ENCODE measurements around the gene UBTD2. TPM values are rescaled to one million over a fixed set of nuclear protein-coding genes. Genes with fewer than 3 reads are reported as not detected.
A peak's percentile ranks its signal among the peaks of the same experiment; 100 is the strongest.

The UBTD2 gene
- total RNA-seq, 1 donor from 2014 or later = 6.8 TPM

DNA sequence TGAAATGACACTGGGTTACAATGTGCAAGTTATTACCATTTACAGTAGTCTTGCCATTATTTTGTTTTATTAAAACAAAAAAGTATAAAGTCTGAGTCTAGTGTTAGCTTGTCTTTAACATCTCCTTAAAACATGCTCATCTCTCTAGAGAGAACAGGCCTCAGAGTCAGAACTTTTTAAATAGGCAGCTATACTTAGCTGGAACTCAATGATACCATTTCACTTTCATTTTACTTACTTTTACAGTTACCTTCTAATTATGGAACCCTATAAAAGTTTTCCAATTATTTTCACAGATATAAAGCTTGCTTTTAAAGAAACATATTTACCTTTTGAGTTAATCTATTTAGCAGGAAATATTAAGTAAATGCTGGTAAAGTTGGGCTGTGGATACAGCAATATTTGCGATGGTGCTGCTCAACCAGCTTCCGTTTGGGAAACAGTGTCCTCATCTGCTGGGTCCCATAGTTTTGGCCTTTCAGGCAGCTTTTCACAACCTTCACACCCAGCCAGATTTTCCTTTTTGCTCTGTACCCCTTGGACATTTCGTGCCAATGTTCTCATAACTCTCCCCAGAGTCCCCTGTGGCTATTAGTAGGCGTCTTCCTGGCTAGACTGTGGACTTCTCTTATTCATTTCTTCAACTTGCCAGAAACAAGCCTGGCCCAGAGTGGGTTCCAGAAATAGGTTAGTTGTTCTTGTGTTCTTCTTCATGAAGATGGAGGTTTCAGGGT is 36.3 kb upstream of the UBTD2 start:
- Histone ChIP-seq H3K9me3 (no peaks in the 10 kb centered on the region), H3K27ac (peak overlapping the region; percentile 70 to 72), H3K36me3 (no peaks in the 10 kb centered on the region), H3K4me1 (peaks cover 6 to 13% of the 10 kb centered on the region in 2 donors), H3K27me3 (no peaks in the 10 kb centered on the region), H3K4me3 (peak overlapping the region in 1 of 2 donors; percentile 46)
- DNase-seq (ENCODE audit: low spot score in 2 of 2) = peak in 1 of 2 donors; percentile 76
- TF ChIP-seq, protein P1, sequence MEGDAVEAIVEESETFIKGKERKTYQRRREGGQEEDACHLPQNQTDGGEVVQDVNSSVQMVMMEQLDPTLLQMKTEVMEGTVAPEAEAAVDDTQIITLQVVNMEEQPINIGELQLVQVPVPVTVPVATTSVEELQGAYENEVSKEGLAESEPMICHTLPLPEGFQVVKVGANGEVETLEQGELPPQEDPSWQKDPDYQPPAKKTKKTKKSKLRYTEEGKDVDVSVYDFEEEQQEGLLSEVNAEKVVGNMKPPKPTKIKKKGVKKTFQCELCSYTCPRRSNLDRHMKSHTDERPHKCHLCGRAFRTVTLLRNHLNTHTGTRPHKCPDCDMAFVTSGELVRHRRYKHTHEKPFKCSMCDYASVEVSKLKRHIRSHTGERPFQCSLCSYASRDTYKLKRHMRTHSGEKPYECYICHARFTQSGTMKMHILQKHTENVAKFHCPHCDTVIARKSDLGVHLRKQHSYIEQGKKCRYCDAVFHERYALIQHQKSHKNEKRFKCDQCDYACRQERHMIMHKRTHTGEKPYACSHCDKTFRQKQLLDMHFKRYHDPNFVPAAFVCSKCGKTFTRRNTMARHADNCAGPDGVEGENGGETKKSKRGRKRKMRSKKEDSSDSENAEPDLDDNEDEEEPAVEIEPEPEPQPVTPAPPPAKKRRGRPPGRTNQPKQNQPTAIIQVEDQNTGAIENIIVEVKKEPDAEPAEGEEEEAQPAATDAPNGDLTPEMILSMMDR (IDR thresholded peaks at IDR 0.05) = no peak
- intact Hi-C loops (cut with DNase I) = loop anchor here (1.0 to 5.0 kb wide), 3 partner anchors 17 to 38 kb away; partner anchors contain the start of gene UBTD2

DNA sequence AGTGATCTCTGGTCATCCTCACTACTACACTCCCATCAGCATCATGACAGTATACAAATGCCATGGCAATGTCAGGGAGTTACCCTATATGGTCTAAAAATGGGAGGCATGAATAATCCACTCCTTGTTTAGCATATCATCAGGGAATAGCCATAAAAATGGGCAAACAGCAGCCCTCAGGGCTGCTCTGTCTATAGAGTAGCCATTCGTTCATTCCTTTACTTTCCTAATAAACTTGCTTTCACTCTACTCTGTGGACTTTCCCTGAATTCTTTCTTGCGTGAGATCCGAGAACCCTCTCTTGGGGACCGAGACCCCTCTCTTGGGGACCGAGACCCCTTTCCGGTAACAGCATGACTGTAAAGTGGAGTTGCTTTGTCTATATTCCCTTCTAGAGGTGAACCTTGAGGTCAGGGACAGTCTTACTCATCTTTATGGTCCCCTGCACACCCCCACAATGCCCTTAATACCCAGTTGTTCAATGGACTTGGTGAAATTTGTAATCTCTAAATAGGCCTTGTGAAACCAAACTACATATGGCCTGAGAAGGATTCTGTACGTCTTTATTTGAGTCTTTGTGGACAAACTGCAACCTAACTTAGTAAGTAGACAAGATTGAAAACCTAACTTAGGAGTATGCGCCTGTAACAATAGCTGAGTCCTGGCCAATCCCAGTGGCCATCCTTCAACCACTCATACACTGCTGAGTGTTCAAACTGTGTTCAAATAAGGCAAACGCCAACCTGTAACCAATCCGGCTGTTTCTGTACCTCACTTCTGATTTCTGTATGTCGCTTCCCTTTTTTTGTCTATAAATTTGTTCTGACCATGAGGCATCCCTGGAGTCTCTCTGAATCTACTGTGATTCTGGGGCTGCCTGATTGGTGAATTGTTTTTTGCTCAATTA is 32.3 kb upstream of the UBTD2 start:
- peak in 1 of 2 donors; percentile 19 for DNase-seq (ENCODE audit: low spot score in 2 of 2)
- no peak overlapping the region for H3K27ac ChIP-seq

DNA sequence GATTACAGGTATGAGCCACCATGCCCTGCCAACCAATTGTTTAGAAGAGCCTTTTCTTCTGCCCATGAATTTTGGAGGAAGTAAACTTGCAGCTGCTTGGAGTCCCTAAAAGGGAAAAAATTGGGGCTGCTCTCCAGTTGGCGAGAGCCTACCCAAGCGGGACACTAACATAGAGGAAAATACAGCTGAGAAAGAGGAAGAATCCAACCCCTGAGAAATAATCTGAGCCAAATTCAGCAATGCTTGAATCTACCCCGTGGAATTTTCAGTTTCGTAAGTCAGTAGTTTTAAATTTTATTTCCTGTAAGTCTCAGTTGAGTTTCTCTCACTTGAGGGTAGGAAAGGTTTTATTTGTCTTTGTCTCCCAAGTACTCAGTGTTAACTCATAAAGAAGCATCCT is 30.4 kb upstream of the UBTD2 start:
- Histone ChIP-seq H3K27me3 (no peaks in the 10 kb centered on the region), H3K4me3 (no peak overlapping the region), H3K9me3 (no peaks in the 10 kb centered on the region), H3K36me3 (no peaks in the 10 kb centered on the region), H3K4me1 (peaks cover under 1 to 2% of the 10 kb centered on the region in 2 donors), H3K27ac (no peak overlapping the region)
- DNase-seq (ENCODE audit: low spot score in 2 of 2) = no peak
- TF ChIP-seq, protein P1 (IDR thresholded peaks at IDR 0.05) = no peak
- intact Hi-C loops (cut with DNase I) = no loop called here

More for the DNA sequence above, 32.3 kb upstream of the UBTD2 start:
- Histone ChIP-seq H3K4me1 (peaks cover 6 to 12% of the 10 kb centered on the region in 2 donors), H3K9me3 (no peaks in the 10 kb centered on the region), H3K27me3 (no peaks in the 10 kb centered on the region), H3K4me3 (no peak overlapping the region), H3K36me3 (no peaks in the 10 kb centered on the region)
- intact Hi-C loops (cut with DNase I) = no loop called here
- TF ChIP-seq, protein P1 (IDR thresholded peaks at IDR 0.05) = no peak

DNA sequence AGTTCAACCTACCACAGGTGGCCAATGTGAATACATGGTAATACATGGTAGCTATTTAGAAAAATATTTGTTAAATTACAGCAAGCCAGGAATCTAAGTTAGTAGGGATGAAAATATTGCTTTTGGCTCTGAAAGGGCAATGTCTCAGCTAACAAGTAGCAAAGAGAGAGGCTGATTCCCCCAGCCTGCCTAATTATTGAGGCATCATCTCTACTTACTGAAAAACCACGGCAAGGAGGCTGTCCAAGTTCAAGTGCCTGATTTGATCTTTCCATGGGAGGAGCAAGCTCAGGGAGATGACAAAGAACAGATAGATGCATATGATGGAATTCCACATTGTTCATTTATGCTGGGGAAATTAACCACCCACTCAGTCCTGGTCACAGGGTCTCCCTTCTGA is 28.7 kb upstream of the UBTD2 start:
- no peaks in the 10 kb centered on the region for H3K36me3 ChIP-seq
- no peak for DNase-seq (ENCODE audit: low spot score in 2 of 2)
- TF ChIP-seq, protein P1 (IDR thresholded peaks at IDR 0.05) = no peak
- intact Hi-C loops (cut with DNase I) = no loop called here
- H3K4me1 ChIP-seq = no peaks in the 10 kb centered on the region
- no peaks in the 10 kb centered on the region for H3K27me3 ChIP-seq
- H3K27ac ChIP-seq = no peak overlapping the region
- no peaks in the 10 kb centered on the region for H3K9me3 ChIP-seq
- no peak overlapping the region for H3K4me3 ChIP-seq

DNA sequence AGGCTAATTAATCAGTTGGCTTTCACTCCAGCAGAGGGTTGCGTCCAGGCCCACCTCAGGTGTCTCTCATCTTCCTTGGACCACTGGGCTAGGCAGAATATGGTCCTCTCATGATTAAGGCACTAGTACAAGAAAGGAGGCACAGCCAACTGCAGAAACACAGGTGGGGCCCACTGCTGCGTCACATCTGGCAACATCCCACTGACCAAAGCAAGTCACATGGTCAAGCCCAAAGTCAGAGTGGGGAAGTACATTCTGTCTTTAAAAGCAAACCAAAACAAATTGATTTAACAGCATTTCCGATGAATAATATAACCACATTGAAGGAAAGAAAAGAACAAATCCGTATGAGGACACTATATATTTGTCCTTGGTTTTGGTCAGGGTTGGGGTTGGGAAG is 28.0 kb upstream of the UBTD2 start:
- H3K36me3 ChIP-seq = no peaks in the 10 kb centered on the region
- peak in 1 of 2 donors; percentile 61 for DNase-seq (ENCODE audit: low spot score in 2 of 2)
- TF ChIP-seq, protein P1 (IDR thresholded peaks at IDR 0.05) = no peak
- H3K27ac ChIP-seq = no peak overlapping the region
- H3K9me3 ChIP-seq = no peaks in the 10 kb centered on the region
- intact Hi-C loops (cut with DNase I) = no loop called here
- H3K27me3 ChIP-seq = no peaks in the 10 kb centered on the region
- no peaks in the 10 kb centered on the region for H3K4me1 ChIP-seq
- H3K4me3 ChIP-seq = no peak overlapping the region

All from ascending aorta (tissue), 2 donors.